Neuron (in vitro differentiated cells): ENCODE results near the gene CAMTA1.

Experiments used
- H2AFZ ChIP-seq: one replicate; pipeline ENCODE4 v1.6.1; 2013; ENCODE audit warnings: low read depth, mild to moderate bottlenecking, inconsistent platforms, low read length, moderate library complexity
- H3K27me3 ChIP-seq: one replicate; pipeline ENCODE4 v1.6.1; 2013; ENCODE audit warnings: low read length; ENCODE audit not compliant: insufficient read depth
- H3K36me3 ChIP-seq: one replicate; pipeline ENCODE4 v1.6.1; 2013; ENCODE audit warnings: low read length; ENCODE audit not compliant: insufficient read depth
- H3K4me1 ChIP-seq: one replicate; pipeline ENCODE4 v1.6.1; 2013; ENCODE audit warnings: low read length; ENCODE audit not compliant: insufficient read depth
- H3K4me3 ChIP-seq: 2 replicates; pipeline ENCODE4 v1.5.1; 2013; ENCODE audit warnings: mild to moderate bottlenecking, low read length, moderate library complexity
- H3K9me3 ChIP-seq: one replicate; pipeline ENCODE4 v1.6.1; 2013; ENCODE audit warnings: low read length

Gene CAMTA1

DNA sequence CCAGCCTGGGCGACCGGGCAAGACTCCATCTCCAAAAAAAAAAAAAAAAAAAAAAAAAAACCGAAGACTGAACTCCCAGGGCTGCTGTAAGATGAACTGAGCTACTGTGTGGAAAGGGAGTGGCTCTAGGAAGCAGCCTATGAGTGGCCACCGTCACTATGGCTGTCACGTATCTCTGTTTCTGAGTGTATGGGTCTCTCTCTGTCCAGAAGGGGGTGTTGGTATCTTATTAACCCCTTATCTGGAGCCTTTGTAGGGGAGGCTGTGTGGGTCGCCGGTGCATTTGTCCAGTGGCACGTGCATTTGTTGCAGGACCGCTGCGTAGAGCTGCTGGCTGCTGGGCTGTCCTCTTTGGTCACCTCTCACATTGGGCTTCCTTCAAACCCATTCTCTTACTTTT, 326.6 kb downstream of the CAMTA1 start:
- no peaks in the 10 kb centered on the region for H3K9me3 ChIP-seq
- no peak overlapping the region for H3K4me3 ChIP-seq
- no peak overlapping the region for H2AFZ ChIP-seq
- H3K36me3 ChIP-seq: no peaks in the 10 kb centered on the region
- H3K4me1 ChIP-seq: no peaks in the 10 kb centered on the region
- H3K27me3 ChIP-seq: no peaks in the 10 kb centered on the region

- Histone ChIP-seq H3K27me3 (no peaks in the 10 kb centered on the region), H3K36me3 (no peaks in the 10 kb centered on the region), H2AFZ (no peak overlapping the region), H3K4me1 (no peaks in the 10 kb centered on the region), H3K9me3 (no peaks in the 10 kb centered on the region), H3K4me3 (no peak overlapping the region)
Observed at GRCh38 chr1:7113136-7113535, 327.9 kb downstream of the CAMTA1 start.

DNA sequence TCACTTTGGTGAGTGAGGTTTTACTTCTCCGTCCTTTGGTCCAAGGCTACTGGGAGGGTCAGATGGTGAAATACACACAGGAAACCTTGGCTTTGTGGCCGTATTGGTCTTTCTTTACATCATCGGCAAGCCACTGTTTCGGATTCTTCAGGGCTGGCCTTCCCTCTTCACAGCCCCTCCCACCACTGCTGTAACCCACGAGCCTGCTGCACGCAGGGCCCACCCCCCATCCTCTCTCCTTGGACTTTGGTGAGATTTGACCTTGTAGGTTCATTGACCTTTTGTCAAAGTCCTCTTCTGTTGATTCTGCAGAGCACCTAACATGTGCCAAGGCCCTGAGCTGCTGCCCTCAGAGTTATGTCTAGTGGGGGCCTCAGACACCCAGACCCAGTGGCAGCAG, 328.6 kb downstream of the CAMTA1 start:
- Histone ChIP-seq H3K27me3 (no peaks in the 10 kb centered on the region), H3K4me3 (no peak overlapping the region), H3K9me3 (no peaks in the 10 kb centered on the region), H3K36me3 (no peaks in the 10 kb centered on the region), H2AFZ (no peak overlapping the region), H3K4me1 (no peaks in the 10 kb centered on the region)

DNA sequence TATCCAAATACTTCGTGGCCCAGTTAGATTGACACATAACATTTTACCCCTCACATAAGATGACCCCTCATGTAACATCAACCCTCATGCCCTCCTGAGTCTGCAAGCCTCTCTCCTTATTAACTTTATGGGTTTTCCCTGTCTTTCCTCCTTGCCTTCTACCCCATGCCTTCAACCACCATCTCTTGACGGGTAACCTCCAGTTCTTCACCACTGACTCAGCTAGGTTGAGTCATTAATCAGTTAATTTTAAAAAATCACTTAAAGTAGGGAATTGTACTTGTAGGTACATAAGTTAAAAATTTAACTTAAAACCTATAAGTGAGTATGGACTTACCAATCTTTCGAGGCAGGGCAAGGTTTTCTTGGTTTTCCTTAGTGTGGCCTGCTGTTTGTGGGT, 330.7 kb downstream of the CAMTA1 start:
- no peaks in the 10 kb centered on the region for H3K36me3 ChIP-seq
- no peak overlapping the region for H3K4me3 ChIP-seq
- H3K4me1 ChIP-seq: no peaks in the 10 kb centered on the region
- no peaks in the 10 kb centered on the region for H3K9me3 ChIP-seq
- no peaks in the 10 kb centered on the region for H3K27me3 ChIP-seq
- H2AFZ ChIP-seq: no peak overlapping the region

- no peaks in the 10 kb centered on the region for H3K9me3 ChIP-seq
- H3K4me1 ChIP-seq: no peaks in the 10 kb centered on the region
- no peaks in the 10 kb centered on the region for H3K27me3 ChIP-seq
- no peaks in the 10 kb centered on the region for H3K36me3 ChIP-seq
- no peak overlapping the region for H3K4me3 ChIP-seq
- no peak overlapping the region for H2AFZ ChIP-seq
Observed at GRCh38 chr1:7117399-7118281, 332.4 kb downstream of the CAMTA1 start.

DNA sequence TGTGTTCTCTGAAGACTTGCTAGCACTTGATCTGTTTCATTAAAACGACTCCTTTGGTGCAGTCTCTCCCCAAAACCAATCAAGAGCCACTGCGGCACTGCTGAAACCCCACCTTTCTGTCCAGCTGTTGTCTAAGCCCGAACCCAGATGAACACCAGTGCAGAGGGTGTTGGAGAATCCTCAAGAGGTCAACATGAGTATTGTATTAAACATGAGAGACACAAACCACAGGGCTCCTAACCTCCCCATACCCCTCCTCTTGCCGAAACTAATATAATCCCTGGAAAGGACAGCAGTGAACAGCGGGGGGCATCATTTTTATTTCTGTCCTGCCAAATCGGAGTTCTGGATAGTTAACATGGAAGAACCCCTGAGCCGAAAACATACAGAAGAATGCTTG, 333.9 kb downstream of the CAMTA1 start:
- H3K27me3 ChIP-seq: no peaks in the 10 kb centered on the region
- no peaks in the 10 kb centered on the region for H3K36me3 ChIP-seq
- no peaks in the 10 kb centered on the region for H3K4me1 ChIP-seq
- H3K4me3 ChIP-seq: no peak overlapping the region
- no peak overlapping the region for H2AFZ ChIP-seq
- no peaks in the 10 kb centered on the region for H3K9me3 ChIP-seq

DNA sequence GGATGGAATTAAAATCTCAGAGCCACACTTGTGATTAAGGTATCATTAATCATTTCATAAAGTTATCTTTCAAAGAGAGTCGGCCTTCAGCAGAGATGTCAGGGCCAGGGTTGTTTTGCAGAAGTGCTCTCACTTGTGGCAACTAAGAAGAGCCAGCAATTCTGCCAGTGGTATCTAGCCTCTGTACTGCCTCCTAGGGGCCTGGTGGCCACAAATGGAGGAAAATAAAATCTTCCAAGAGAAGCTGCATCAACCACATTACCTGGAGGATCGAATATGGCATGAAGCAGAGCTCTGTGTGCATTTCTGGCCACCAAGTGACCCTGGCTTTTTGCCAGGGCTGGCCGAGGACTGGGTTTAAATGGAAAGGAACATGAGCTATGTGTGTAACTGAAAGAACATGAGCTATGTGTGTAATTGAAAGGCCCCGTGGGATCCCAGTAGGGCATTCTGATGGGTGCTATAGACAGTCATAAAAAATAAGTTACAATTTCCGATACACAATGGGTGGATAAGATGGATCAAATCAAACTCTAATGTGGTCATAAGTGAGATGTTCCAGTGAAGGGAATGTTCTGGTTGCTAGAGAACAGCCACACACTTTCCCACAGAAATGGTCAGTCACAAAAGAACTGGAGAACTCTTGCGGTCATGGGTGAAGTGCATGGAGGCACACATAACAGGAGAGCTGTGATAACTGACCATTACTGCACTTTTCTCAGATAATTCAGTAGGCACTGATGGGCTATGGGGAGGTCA, 335.8 kb downstream of the CAMTA1 start:
- Histone ChIP-seq H3K9me3 (no peaks in the 10 kb centered on the region), H3K27me3 (peaks cover 3% of the 10 kb centered on the region), H3K36me3 (no peaks in the 10 kb centered on the region), H3K4me1 (no peaks in the 10 kb centered on the region), H2AFZ (no peak overlapping the region), H3K4me3 (no peak overlapping the region)

- no peak overlapping the region for H2AFZ ChIP-seq
- H3K27me3 ChIP-seq: peaks cover 3% of the 10 kb centered on the region
- no peak overlapping the region for H3K4me3 ChIP-seq
- no peaks in the 10 kb centered on the region for H3K36me3 ChIP-seq
- no peaks in the 10 kb centered on the region for H3K9me3 ChIP-seq
- H3K4me1 ChIP-seq: no peaks in the 10 kb centered on the region
Observed at GRCh38 chr1:7121622-7121988, 336.4 kb downstream of the CAMTA1 start.

GRCh38 chr1:7127322-7128075, 342.2 kb downstream of the CAMTA1 start:
- Histone ChIP-seq H3K4me3 (no peak overlapping the region), H3K9me3 (no peaks in the 10 kb centered on the region), H2AFZ (no peak overlapping the region), H3K4me1 (no peaks in the 10 kb centered on the region), H3K27me3 (peaks cover 3% of the 10 kb centered on the region), H3K36me3 (no peaks in the 10 kb centered on the region)

GRCh38 chr1:7128293-7128692, 343.0 kb downstream of the CAMTA1 start:
- Histone ChIP-seq H2AFZ (no peak overlapping the region), H3K4me1 (no peaks in the 10 kb centered on the region), H3K36me3 (no peaks in the 10 kb centered on the region), H3K4me3 (no peak overlapping the region), H3K27me3 (peaks cover 3% of the 10 kb centered on the region), H3K9me3 (no peaks in the 10 kb centered on the region)

- H3K36me3 ChIP-seq: no peaks in the 10 kb centered on the region
- no peaks in the 10 kb centered on the region for H3K9me3 ChIP-seq
- H3K4me1 ChIP-seq: no peaks in the 10 kb centered on the region
- H3K27me3 ChIP-seq: no peaks in the 10 kb centered on the region
- H2AFZ ChIP-seq: no peak overlapping the region
- H3K4me3 ChIP-seq: no peak overlapping the region
Observed at GRCh38 chr1:7130127-7130526, 344.9 kb downstream of the CAMTA1 start.

GRCh38 chr1:7135493-7135892, 350.2 kb downstream of the CAMTA1 start:
- no peak overlapping the region for H2AFZ ChIP-seq
- no peaks in the 10 kb centered on the region for H3K36me3 ChIP-seq
- H3K4me3 ChIP-seq: no peak overlapping the region
- H3K4me1 ChIP-seq: no peaks in the 10 kb centered on the region
- no peaks in the 10 kb centered on the region for H3K9me3 ChIP-seq
- H3K27me3 ChIP-seq: no peaks in the 10 kb centered on the region
